Iris pigment epithelial cell (primary cell): ENCODE data around the gene DUSP14.
"Not testable (repeated sequence)": the region's sequence is repeated elsewhere in the genome, so short reads cannot be mapped to it uniquely, and the experiment has no call there.

ENCODE experiments used
- DNase-seq: peaks from one replicate; pipeline ENCODE4 v3.0.0-alpha.2; 2011; ENCODE audit warnings: low read depth

Gene DUSP14

DNA sequence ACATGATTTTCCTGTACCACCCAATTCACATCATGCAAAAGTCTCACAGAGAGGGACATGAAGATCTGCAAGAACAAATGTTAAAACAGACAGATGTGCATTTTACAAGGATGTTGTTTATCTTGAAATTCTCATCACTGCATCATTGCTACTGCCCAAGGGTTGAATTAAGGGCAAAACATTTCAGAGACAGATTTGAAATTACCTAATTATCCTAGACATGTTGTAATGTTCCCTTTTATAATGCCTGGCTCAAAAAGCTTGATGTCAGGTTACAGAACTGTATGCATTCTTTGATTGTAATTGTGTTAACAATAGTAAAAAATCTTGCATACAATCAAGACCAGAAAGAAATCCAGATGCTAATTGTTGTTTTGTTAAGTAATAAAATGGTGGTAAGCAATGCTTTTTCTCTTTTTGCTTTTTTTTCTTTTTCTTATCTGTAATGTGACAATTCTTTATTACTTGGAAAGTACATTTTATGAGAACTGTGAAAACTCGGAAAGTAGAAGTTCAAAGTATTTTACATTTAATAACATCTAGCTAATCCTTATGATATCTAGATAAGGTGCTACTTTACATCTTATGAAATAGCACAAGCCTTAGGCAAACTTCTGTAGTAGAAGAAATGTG lies 3.6 kb upstream of the DUSP14 start:
- no peak for DNase-seq

DNA sequence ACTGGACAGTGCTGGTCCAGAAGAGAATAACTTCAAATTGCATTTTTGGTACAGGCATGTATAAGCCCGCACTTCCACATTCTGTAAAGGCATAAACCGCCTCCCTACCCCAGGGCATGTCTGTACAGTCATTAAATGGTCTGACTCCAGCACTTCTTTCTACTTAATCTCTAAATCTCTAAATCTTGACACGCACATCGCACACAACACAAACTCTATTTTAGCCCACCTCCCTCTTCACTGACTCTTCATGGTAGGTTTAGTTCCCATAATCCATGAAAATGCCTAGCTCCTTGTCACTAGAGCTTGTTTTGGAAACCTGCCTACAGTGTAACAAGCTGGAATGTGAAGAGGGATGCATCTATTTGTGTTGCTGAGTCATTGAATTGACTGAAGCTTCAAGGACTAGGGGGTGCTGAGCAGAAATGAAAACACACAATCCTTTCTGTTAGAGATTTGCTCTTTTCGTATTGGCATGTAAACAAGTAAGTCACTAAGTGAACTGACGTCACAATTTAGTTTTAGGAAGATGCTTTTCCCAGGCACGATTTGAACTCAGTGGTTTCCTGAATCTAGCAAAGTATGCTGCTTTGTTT lies 1.6 kb upstream of the DUSP14 start:
- DNase-seq = peak; percentile 98

DNA sequence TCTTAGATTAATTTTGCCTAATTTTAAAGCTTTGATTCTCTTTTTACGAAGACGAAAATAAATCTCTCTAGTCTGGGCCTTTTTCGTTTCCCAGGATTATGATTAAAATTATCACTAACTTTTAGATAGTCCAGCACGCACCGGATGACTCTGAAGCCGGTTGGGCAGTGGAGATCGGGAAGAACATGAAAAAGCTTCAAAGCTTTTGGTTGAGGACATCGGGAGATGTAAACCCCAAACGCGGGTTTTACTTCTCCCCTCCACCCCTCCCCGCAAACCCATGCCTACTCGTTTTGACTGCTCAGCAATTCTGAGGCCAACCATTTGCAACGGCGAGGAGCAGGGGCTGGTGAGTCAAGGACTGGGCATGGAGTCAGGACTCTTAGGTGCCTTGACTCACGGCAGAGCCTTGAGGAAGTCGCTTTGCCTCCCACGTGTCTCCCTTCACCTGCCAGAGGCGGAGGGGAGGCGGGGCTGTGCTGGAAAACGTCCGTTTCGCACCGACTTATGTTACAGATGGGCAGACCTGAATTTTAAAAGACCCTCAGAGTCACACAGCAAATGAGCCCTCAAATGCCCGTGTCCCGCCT lies 989 bp upstream of the DUSP14 start:
- DNase-seq = peak; percentile 95

DNA sequence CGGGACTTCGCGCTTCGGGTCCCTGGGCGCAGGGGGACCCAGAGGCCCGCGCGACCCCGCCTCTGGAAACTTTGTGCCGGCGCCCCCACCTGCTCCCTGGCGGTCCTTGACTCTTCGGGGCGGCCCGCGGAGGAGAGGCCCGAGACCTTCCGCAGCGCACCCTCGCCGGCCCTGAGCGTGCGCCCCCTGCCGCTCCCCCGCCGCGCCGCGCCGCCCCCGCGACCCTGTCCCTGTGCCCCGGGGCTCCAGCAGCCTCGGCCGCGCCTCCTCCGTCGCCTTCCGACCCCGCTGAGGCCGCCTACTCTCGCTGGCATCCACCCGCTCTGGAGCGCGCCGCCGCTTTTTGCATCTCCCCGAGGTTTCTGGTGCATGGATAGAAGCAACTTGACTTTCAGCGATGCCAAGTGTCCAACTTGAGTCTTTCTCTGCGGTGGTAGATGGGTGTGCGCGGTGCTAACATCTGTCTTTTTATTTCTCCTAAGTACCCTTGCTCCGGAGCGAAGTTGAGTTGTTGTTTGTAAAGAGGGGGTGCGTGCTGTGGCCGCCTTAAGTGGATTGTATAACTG lies 414 bp downstream of the DUSP14 start:
- DNase-seq = peak; percentile 69

DNA sequence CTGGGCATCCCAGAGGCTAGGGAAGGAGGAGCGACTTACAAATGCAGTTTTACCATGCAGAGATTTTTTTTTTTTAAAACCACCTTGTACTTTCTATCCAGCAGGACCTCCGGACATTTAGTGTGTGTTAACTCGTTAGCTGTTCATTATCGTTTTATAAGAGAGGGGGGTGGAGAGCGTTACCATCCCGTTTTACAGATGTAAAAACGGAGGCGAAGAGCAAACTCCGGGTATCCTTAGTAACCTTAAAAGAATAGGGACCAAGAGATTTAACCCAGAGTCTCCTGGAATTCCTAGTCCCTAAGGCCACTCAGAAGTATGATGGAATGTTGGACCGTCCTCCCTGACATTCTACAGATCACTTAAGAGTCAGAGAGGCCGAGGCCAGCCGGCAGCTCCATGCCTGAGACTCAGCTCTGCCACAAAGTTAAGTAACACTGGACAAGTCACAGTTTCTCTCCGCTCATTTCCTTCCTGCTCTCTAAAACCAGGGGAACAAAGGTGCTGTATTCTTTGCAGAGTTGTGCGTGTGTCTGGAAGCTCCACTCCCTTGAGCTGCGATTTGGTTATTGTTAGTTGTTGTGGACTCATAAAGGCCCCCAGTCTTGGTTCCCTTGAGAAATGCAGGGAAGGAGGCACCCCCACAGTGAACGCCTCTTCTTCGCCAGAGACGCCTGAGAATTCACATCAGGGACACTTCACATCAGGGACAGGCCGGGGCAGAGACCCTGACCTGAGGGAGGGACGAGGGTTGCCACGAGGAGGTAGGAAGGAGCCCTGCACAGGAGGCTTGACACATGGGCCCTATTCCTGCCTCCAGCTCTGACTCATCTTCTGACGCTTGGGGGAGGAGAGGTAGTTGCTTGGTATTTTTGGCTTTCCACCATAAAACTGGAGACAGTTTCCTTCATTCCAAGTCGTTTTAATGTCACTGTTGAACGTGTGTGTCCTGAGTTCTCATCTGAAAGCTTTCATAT lies 1.2 kb downstream of the DUSP14 start:
- peak; percentile 86 for DNase-seq

DNA sequence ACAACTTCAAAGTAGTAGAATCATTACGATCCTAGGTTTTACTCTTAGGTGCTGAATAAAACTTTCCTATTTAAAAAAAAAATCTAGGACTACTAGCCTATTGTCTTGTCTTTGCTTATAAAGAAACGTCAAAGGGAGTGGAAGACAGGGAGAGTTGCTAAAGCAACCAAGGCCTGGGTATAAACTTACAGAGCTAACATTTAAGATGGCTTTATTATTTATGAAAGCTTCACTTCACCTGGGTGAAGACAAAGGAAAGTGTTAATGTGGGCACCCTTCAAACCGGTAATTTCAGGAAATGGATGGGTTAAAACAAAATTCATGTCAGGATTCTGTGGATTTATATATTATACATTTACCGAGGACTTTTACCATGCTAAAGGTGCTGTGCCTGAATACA lies 2.5 kb downstream of the DUSP14 start:
- DNase-seq = no peak

DNA sequence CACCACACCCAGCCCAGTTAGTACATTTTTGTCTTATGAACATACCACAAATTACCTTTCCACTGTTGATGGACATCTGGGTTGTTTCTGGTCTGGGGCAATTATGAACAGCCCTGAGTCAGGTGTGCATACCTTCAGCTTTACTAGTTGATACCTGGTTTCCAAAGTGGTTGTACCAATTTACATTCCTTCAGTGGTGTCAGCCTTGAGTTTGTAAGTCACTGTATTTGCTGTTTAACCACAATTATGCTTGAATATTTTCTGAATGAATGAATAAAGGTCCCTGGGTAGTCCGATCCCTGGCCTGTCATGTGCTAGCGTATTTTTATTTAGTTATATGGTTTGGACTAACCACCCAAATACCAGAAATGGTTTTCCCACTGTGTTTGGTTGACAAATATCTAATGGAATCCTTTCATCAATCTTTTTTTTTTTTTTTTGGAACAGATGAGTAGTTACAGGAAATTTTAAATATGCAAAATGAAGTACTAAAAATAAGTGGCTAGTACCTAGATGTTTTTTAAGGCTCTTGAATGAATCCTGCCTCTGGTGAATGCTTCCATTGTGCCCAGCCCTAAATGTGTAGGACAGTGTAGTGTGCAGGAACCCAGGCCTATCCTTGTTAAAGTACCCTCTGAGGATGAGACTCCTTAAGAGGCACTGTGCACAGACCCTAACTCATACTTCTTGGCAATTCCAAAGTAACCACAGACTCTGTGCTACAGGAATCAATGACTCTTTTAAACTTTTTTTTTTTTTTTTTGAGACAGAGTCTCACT lies 3.7 kb downstream of the DUSP14 start:
- peak; percentile 90 for DNase-seq

DNA sequence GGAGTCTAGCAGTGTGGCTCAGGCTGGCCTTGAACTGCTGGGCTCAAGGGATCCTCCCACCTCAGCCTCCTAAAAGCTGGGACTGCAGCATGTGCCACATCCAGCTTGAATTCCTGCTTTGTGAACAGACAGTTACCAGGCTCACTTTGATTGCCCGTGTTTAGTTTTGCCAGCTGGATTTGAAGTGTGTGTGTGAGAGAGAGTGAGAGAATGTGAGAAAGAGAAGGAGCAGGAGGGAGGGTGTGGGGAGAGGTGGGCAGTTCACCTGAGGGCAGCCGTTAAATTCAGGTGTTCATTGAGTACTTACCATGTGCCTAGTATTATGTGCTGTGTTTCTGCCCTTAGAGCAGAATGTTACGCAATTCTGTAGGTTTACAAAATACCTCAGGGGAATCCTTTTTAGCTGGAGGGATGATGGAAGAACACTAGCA lies 4.7 kb downstream of the DUSP14 start:
- DNase-seq = peak; percentile 32

DNA sequence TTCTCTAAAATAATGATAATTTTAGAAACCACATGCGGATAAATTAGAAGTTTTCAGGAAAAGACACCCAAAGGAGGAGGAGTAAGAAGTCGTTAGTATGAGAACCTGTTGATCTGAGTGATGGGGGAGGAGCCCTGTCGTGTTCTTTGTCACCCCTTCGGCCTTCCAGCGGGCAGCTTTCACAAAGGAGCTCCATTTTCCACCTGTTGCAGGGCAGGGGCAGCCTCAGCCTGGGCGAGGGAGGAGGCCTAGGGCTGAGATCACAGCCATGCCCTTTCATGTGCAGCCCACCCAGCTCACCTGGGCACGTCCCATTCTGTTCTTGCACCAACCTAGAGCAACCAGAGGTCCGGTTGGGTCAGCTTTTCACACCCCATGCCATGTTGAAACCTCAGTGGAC lies 5.3 kb downstream of the DUSP14 start:
- no peak for DNase-seq

DNA sequence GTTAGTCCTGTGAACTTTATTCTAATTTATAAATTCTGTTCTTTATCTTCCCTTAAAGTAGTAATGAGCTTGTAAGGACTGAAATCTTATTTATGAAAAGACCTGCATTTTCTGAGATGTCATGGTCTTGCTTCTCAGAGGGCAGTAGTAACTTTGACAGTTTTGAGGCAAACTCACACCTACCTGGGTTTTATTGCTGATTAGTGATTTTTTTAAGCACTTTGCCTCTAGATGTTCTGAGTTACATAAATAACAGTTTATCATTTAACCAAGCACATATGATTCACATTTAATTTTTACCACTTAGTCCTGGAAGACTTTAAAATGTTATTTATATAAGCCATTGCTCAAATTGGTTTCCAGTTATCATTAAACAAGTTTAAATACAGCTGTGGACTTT lies 10.7 kb downstream of the DUSP14 start:
- no peak for DNase-seq

DNA sequence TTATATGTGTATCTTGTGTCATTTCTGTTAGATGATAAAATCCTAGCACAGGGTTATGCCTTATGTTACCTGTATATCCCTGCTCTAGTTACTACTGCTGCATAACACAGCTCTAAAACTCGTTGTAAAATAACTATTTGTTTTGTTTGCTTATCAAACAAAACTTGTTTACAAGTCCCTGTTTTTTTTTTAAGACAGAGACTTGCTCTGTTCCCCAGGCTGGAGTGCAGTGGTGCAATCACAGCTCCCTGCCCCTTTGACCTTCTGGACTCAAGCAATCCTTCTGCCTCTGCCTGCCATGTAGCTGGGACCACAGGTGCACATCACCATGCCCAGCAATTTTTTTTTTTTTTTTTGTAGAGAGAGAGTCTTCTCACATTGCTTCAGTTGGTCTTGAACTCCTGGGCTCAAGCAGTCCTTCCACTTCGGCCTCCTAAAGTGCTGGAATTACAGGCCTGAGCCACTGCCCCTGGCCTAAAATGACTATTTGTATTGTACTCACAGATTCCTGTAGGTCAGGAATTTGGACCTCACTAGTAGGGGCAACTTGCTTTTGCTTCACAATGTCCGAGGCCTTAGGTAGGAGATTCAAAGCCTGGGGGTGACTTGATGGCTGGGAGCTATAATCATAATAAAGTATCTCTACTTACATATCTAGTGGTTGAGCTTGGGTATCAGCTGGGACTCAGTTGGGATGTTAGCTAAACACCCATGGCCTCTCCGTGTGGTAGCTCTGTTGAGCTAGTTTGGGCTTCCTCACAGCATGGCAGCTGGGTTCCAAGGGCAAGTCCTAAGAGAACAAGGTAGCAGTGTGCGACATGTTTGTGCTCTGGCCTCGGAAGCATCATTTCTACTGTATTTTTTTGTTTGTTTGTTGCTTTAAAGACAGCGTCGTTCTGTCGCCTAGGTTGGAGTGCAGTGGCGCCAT lies 12.6 kb downstream of the DUSP14 start:
- DNase-seq = no peak

DNA sequence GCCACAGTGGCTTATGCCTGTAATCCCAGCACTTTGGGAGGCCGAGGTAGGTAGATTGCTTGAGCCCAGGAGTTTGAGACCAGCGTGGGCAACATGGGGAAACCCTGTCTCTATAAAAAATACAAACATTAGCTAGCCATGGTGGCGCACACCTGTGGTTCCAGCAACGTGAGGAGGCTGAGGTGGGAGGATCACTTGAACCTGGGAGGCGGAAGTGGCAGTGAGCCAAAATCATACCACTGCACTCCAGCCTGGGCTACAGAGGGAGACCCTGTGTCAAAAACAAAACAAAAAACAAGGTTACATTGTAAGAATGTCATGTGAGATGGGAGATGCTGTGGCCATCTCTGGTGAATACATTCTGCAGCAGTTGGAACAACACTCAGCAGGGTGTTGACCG lies 13.5 kb downstream of the DUSP14 start:
- no peak for DNase-seq

DNA sequence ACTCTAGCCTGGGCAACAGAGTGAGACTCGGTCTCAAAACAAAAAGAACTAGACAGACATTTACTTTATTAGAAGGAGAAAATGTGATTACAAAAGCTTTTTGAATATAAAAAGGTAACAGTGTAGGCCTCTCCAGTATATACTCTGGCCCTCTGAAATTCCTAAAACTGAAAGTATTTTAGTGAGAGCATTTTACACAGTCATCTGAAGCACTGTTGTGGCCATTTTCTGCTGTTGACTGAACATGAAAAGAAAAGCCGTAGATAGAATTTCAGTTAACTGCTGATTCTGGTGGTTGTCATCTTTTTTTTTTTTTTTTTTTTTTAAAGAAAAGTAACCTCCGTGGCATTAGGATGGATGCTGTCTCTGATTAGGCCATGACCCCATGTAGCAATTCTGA lies 15.6 kb downstream of the DUSP14 start:
- no peak for DNase-seq

DNA sequence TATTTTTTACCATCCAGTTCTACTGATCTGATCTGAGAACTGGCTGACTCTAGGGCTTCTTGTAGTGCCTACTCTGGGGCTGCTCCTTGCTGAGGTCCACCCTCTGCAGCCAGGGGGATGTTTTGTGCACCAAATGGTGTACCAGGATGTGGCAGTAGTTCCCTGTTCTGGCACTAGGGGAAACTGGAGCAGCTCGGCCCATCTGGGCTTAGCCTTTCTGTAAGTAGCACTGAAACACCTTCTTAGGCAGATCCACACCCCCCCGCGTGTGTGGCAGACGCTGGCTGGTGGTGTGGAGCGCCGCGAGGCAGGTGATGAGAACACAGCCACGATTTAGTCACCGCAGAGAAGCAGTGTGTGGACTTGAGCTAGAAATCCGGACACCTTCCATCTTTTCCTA lies 17.0 kb downstream of the DUSP14 start:
- DNase-seq = peak; percentile 49

DNA sequence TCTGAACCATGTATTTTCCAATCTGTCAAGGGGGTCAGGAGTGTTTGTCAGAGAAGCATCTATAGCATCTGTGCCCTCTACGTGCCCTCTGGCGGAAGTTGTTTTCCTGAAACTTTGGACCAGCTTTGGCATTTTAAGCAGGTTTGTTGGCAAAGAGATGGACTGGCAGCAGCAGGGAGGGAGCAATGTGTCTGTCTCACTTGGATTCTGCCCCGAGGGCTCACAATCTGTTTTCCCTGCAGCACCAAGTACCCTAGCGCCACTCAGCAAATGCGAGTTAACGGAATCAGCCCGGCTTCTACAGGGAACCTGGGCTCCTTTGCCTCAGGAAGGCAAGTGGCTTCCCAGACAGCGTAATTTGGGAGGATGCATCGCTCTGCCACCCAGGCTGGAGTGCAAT lies 17.4 kb downstream of the DUSP14 start:
- DNase-seq = no peak

DNA sequence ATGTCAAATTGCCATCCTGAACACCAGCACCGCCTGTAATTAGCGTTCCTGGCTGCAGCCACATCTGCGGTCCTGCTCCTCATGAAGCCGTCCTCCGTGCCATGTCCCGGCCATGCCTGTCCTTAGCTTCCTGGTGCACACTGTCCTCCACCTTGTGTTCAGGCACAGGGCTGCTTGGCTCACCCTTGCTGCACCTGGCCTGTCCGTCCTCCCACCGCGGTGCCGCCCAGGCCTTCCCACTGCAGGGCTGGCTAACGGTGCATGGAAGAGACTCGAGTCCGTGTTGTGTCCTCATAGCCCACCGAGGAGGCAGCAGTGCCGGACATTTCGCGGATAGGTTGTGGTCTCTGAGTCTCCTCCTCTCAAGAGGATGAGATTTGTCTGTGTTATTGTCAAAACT lies 20.4 kb downstream of the DUSP14 start:
- no peak for DNase-seq

DNA sequence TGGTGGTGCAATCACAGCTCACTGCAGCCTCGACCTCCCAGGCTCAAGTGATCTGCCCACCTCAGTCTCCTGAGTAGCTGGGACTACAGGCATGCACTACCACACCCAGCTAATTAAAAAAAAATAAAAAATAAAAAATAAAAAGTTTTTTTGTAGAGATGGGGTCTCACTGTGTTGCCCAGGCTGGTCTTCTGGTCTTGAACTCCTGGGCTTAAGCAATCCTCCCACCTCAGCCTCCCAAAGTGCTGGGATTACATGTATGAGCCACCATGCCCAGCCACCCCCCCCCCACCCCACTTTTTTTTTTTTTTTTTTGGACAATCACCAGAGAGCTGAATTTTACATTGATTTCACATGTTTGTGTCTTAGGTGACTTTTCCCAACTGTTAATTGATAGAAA lies 22.0 kb downstream of the DUSP14 start:
- not testable (repeated sequence) for DNase-seq

DNA sequence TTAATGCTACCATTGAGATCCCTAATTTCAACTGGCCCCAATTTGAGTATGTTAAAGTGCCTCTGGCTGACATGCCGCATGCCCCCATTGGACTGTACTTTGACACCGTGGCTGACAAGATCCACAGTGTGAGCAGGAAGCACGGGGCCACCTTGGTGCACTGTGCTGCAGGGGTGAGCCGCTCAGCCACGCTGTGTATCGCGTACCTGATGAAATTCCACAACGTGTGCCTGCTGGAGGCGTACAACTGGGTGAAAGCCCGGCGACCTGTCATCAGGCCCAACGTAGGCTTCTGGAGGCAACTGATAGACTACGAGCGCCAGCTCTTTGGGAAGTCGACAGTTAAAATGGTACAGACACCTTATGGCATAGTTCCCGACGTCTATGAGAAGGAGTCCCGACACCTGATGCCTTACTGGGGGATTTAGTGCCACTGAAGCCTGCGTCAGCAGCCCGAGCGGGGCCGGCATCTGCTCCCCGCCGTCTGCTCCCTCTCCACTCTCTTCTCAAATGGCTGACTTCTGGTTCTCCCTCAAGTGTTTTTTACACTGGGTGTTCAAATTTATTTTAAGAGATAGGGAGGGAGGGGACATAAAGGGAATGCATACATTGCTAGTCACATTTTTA lies 22.9 kb downstream of the DUSP14 start:
- no peak for DNase-seq

DNA sequence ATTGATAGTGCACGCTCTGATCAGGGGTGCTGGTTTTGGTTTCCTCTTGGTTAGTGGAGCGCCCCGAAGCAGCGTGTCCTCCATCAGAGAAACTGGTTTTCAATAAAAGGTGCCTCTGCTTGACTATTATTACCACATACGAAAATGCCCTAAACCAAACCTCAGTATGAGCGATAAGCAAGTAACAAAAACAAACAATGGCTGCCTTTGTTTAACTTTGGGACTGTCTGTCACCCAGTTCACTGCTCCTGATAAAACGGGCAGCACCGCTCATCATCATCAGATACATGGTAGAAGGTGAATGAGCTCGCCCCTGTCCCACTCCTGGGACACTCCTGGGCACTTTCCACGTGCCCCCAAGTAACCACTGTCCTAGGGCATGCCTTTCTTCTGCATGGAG lies 24.0 kb downstream of the DUSP14 start:
- no peak for DNase-seq

DNA sequence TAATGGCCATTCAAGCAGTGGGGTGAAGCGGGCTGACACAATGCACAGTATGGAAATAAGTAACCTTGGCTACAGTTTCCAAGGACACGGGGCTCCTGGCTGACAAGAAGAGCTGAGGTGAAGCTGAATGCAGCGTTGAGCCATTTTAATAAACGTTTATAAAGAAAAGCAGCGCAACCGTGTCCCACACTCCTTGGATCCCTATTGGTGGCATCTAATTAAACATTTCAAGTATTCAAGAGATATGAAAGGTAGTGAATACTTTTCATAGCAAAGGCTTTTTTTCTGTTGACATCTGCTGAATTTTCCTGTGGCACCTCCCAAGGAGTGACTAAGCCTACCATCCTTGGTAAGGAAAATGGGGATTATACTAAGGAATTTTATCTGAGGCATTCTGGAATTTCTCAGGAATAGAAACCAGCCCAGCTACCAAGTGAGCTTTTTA lies 26.5 kb downstream of the DUSP14 start:
- no peak for DNase-seq
